ENCODE data around the gene DPYSL4. TPM values are rescaled to one million over a fixed set of nuclear protein-coding genes. Genes with fewer than 3 reads are reported as not detected.

DPYSL4 gene
- total RNA-seq, 1 experiment from 2014 or later: 26.3 TPM

DNA sequence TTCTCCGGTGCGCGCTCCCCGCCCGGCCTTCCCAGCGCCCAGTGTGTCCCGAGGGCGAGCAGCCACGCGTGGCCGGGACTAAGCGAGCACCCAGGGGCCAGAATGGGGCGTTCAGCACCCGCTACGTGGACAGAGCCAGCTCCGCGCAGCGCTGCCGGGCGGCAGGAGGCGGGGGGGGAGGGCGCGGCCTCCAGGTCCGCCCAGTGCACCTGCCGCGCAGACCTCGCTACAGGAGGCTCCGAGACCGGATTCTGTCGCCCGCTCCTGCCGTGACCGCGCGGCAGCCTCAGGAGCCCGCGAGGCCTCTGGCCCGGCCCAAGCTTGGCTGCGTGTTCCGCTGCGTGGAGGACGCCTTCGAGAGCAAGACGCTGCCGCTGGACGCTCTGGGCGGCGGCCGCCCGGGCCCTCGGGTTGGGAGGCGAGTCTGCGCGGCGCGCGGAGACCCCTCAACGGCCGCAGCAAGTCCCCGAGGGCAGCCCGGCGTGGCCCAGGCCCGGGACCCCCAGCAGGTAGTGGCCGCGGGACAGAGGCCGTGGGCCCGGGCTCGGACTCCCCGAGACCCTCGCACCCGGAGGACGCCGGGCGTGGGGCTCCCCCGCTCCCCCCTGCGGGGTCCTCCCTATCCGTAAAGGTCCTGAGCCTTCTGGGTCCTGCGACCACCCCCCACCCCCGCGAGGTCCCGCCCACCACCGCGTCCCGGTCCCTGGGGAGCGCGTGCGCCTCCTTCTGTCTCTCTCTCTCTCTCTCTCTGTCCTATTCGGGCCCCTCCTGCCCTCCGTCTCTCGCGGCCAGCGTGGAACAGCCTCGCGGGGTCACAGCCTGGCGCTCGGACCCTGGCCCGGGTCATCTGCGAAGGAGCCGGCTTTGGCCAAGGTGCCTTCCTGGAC, 904 bp upstream of the DPYSL4 start:
- no peak overlapping the region for H3K27ac ChIP-seq (ENCODE audit: insufficient read length, low read depth, low read length)
- H3K4me2 ChIP-seq (ENCODE audit: insufficient read depth, insufficient read length, low read length): peak overlapping the region; percentile 54
- H2BK12ac ChIP-seq (ENCODE audit: insufficient read length, low read depth, low read length): no peak overlapping the region
- no peaks in the 10 kb centered on the region for H3K9me3 ChIP-seq (ENCODE audit: control insufficient read depth, low read depth, low read length)
- H2AFZ ChIP-seq (ENCODE audit: low read length): no peak overlapping the region
- H3K27me3 Mint-ChIP-seq (ENCODE audit: low read depth): peaks cover 85% of the 10 kb centered on the region
- H3K23ac ChIP-seq (ENCODE audit: insufficient read length, low read depth, low read length): no peak overlapping the region
- peaks cover 22% of the 10 kb centered on the region; the same call in 1 of the 2 replicates for H3K27me3 ChIP-seq (ENCODE audit: insufficient read depth, low read length)
- H3K4ac ChIP-seq (ENCODE audit: low read depth, low read length): no peak overlapping the region
- peak; percentile 62 for DNase-seq
- no peak overlapping the region for H2BK5ac ChIP-seq (ENCODE audit: insufficient read length, low read length)
- peaks cover 0 to 3% of the 10 kb centered on the region in 2 experiments; a peak in 2 of 5 replicates for H3K9me3 Mint-ChIP-seq
- H3K18ac ChIP-seq (ENCODE audit: insufficient read length, low read depth, low read length): no peak overlapping the region
- H3K14ac ChIP-seq (ENCODE audit: insufficient read depth, low read length): no peak overlapping the region
- no peak overlapping the region for H2BK120ac ChIP-seq (ENCODE audit: low read depth, low read length, poor library complexity, severe bottlenecking)
- H2BK20ac ChIP-seq (ENCODE audit: low read depth, low read length, poor library complexity, severe bottlenecking): no peak overlapping the region
- H3K79me1 ChIP-seq (ENCODE audit: insufficient read depth, low read depth, low read length, poor library complexity, severe bottlenecking): no peaks in the 10 kb centered on the region
- H3K79me2 ChIP-seq (ENCODE audit: insufficient read depth, low read length): no peaks in the 10 kb centered on the region
- no peak overlapping the region for H4K8ac ChIP-seq (replicated peaks; ENCODE audit: insufficient read length, low read depth, low read length)
- H3T11ph ChIP-seq (ENCODE audit: low read length): no peak overlapping the region
- no peaks in the 10 kb centered on the region for H4K20me1 ChIP-seq (ENCODE audit: control insufficient read depth, insufficient read depth, insufficient read length)
- H3K4me3 Mint-ChIP-seq: peak overlapping the region; percentile 46 to 75
- H3K4me1 Mint-ChIP-seq: peaks cover 5 to 8% of the 10 kb centered on the region in 2 experiments
- H3K36me3 Mint-ChIP-seq (ENCODE audit: insufficient read depth in 1 of 3, low read depth in 3 of 3): peaks cover 6 to 9% (median 9%) of the 10 kb centered on the region in 3 experiments; a peak in 5 of 7 replicates
- H3K27ac Mint-ChIP-seq: no peak overlapping the region
- TF ChIP-seq, protein P1, sequence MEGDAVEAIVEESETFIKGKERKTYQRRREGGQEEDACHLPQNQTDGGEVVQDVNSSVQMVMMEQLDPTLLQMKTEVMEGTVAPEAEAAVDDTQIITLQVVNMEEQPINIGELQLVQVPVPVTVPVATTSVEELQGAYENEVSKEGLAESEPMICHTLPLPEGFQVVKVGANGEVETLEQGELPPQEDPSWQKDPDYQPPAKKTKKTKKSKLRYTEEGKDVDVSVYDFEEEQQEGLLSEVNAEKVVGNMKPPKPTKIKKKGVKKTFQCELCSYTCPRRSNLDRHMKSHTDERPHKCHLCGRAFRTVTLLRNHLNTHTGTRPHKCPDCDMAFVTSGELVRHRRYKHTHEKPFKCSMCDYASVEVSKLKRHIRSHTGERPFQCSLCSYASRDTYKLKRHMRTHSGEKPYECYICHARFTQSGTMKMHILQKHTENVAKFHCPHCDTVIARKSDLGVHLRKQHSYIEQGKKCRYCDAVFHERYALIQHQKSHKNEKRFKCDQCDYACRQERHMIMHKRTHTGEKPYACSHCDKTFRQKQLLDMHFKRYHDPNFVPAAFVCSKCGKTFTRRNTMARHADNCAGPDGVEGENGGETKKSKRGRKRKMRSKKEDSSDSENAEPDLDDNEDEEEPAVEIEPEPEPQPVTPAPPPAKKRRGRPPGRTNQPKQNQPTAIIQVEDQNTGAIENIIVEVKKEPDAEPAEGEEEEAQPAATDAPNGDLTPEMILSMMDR (conservative IDR thresholded peaks at IDR 0.05): no peak
- no peak overlapping the region for H2AK5ac ChIP-seq (ENCODE audit: insufficient read length, low read length)
- H3K4me1 ChIP-seq (ENCODE audit: insufficient read depth, low read length): no peaks in the 10 kb centered on the region; the same call in 1 of the 2 replicates
- no CpG with 5 or more reads among the region's 99 CpGs for WGBS (ENCODE audit: extremely low coverage, insufficient read length, low lambda C conversion rate)
- H4K5ac ChIP-seq (ENCODE audit: insufficient read length, low read depth, low read length): no peak overlapping the region
- H3K56ac ChIP-seq (ENCODE audit: insufficient read length, low read depth, low read length): no peak overlapping the region
- H3K9ac ChIP-seq (ENCODE audit: extremely low read depth, insufficient read length, low read length): no peak overlapping the region
- peaks cover 22% of the 10 kb centered on the region for H3K23me2 ChIP-seq (ENCODE audit: insufficient read length, low read depth, low read length, poor library complexity, severe bottlenecking)
- H2BK15ac ChIP-seq (ENCODE audit: low read depth, low read length): no peak overlapping the region
- no peak overlapping the region for H4K91ac ChIP-seq (ENCODE audit: insufficient read length, low read depth, low read length)

Data from H9 (cell line).